ENCODE measurements around the gene KCNAB2.

DNA sequence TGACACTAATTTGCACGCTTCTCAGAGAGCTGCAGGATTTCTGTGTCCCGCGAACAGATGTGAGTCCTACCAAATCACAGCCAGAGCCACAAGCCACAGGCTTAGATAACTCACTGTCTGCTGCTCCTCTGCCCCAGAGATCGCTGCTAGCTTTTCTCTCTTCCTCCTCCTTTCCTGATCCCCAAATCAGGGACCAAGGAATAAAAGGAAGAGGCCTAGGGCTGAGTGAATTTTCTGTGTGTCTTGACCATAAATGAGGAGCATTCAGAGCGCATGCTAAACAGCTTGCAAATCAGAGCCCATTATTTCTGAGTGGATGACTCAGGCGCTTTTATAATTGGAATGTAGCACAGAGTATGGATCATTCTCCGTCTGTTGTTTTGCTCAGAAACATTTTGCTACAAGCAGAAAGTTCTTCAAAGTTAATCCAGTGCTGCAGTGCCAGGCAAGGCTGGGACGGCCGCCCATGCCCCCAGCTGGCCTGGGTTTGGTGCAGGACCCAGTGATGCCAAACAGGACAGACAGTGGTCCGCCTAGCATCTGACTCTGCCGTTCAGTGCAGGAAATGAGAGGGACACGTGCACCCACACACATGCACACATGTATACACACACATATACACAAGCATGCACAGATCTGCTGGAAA is 38.2 kb downstream of the KCNAB2 start:
- no peak for TF ChIP-seq EZH2phosphoT487 (IDR thresholded peaks at IDR 0.05; ENCODE audit: low read depth, severe bottlenecking, unreplicated experiment)
- TF ChIP-seq, protein P1, sequence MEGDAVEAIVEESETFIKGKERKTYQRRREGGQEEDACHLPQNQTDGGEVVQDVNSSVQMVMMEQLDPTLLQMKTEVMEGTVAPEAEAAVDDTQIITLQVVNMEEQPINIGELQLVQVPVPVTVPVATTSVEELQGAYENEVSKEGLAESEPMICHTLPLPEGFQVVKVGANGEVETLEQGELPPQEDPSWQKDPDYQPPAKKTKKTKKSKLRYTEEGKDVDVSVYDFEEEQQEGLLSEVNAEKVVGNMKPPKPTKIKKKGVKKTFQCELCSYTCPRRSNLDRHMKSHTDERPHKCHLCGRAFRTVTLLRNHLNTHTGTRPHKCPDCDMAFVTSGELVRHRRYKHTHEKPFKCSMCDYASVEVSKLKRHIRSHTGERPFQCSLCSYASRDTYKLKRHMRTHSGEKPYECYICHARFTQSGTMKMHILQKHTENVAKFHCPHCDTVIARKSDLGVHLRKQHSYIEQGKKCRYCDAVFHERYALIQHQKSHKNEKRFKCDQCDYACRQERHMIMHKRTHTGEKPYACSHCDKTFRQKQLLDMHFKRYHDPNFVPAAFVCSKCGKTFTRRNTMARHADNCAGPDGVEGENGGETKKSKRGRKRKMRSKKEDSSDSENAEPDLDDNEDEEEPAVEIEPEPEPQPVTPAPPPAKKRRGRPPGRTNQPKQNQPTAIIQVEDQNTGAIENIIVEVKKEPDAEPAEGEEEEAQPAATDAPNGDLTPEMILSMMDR (IDR thresholded peaks at IDR 0.05; ENCODE audit: poor library complexity) = no peak

Data from hepatocyte (in vitro differentiated cells).